ENCODE measurements around the gene NAA30. TPM values are rescaled to one million over a fixed set of nuclear protein-coding genes. Genes with fewer than 3 reads are reported as not detected.

NAA30 gene
- total RNA-seq, 4 donors from 2014 or later: 11.6 to 17.7 (median 16.7) TPM

DNA sequence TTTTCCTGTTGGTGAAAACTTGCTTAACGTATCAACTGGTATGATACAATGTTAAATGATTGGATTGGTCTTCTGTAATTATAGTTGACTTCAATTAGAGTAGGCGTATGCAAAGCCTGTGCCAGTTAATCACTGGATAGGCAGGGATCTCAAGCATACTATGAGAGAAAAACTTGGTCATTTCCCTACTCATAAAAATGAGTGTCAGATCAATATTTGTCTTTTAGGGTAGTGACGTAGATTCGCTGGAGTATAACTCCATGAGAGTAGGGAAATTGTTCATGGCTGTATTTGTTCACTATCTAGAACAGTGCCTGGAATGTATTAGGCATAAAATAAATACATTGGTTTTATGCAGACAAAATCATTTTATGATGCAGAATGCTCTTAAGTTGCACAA lies 28.6 kb downstream of the NAA30 start:
- Histone ChIP-seq H3K4me1 (no peaks in the 10 kb centered on the region), H3K36me3 (no peaks in the 10 kb centered on the region), H3K27me3 (no peaks in the 10 kb centered on the region), H3K27ac (no peak overlapping the region), H3K4me3 (no peak overlapping the region), H3K9me3 (no peaks in the 10 kb centered on the region)
- no peak for DNase-seq (ENCODE audit: low spot score in 2 of 2)
- TF ChIP-seq EP300 (IDR thresholded peaks at IDR 0.05) (no peak), POLR2A (IDR thresholded peaks at IDR 0.05) (no peak), POLR2AphosphoS5 (IDR thresholded peaks at IDR 0.05) (no peak)
- TF ChIP-seq, protein P1, sequence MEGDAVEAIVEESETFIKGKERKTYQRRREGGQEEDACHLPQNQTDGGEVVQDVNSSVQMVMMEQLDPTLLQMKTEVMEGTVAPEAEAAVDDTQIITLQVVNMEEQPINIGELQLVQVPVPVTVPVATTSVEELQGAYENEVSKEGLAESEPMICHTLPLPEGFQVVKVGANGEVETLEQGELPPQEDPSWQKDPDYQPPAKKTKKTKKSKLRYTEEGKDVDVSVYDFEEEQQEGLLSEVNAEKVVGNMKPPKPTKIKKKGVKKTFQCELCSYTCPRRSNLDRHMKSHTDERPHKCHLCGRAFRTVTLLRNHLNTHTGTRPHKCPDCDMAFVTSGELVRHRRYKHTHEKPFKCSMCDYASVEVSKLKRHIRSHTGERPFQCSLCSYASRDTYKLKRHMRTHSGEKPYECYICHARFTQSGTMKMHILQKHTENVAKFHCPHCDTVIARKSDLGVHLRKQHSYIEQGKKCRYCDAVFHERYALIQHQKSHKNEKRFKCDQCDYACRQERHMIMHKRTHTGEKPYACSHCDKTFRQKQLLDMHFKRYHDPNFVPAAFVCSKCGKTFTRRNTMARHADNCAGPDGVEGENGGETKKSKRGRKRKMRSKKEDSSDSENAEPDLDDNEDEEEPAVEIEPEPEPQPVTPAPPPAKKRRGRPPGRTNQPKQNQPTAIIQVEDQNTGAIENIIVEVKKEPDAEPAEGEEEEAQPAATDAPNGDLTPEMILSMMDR (IDR thresholded peaks at IDR 0.05): no peak
- 94% methylated on average over 4 of the region's 4 CpGs for WGBS

DNA sequence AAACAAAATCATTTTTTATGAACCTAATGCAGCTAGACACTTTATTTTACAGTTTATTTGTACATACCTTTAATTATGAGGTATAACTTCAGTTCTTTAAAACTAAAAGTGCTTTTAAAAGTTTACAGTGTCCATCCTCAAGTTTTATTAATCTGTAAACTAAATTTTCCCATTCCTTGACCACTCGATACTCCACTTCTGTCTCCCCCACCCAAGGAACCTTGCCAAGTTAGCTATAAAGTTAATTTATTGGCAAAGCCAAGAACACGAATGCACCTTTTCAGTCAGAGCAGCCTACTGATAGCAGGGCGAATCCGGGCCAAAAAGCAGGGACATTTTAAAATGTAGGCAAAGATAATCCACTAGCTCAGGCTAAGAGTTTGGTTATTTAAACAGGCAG lies 29.6 kb downstream of the NAA30 start:
- Histone ChIP-seq H3K27me3 (no peaks in the 10 kb centered on the region), H3K36me3 (no peaks in the 10 kb centered on the region), H3K4me1 (no peaks in the 10 kb centered on the region), H3K4me3 (no peak overlapping the region), H3K27ac (no peak overlapping the region), H3K9me3 (no peaks in the 10 kb centered on the region)
- no peak for TF ChIP-seq POLR2A (IDR thresholded peaks at IDR 0.05)
- TF ChIP-seq POLR2AphosphoS5 (IDR thresholded peaks at IDR 0.05): no peak
- no peak for TF ChIP-seq EP300 (IDR thresholded peaks at IDR 0.05)
- TF ChIP-seq, protein P1 (IDR thresholded peaks at IDR 0.05): no peak
- 52% methylated on average over 4 of the region's 4 CpGs for WGBS
- no peak for DNase-seq (ENCODE audit: low spot score in 2 of 2)

DNA sequence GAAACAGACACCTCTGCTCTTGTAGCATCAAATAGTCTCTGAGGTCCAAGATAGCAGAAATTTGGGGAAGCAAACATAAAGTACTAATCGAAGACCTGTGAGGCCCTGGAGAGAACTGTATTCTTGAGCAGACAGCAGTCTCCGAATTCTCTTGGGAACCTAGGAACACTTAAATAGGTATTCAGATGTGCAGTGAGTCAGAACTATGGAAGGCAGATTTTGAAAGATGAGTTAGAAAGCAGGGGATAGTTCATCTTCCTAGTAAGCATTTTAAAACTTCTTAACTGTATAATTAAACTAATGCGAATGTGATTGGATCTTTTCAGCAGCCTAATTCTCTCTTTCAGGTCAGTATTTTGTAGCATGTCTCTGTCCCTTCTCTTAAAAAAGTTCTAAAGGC lies 30.6 kb downstream of the NAA30 start:
- TF ChIP-seq EP300 (IDR thresholded peaks at IDR 0.05) (no peak), POLR2A (IDR thresholded peaks at IDR 0.05) (no peak), POLR2AphosphoS5 (IDR thresholded peaks at IDR 0.05) (no peak)
- TF ChIP-seq, protein P1 (IDR thresholded peaks at IDR 0.05): no peak
- WGBS: 85% methylated on average over 3 of the region's 3 CpGs

DNA sequence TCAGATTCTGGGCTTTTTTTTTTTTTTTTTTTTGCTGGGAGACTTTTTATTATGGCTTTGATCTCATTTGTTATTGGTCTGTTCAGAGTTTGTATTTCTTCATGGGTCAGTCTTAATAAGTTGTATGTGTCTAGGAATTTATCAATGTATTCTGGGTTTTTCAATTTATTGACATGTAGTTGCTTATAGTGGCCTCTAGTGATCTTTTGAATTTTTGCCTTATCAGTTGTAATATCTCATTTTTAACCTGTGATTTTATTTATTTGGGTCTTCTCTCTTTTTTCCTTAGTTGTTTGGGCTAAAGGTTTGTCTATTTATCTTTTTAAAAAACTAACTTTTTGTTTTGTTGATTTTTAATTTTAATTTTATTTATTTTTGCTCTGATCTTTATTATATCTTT lies 45.5 kb downstream of the NAA30 start:
- H3K27me3 ChIP-seq: no peaks in the 10 kb centered on the region
- TF ChIP-seq EP300 (IDR thresholded peaks at IDR 0.05) (no peak), POLR2A (IDR thresholded peaks at IDR 0.05) (no peak), POLR2AphosphoS5 (IDR thresholded peaks at IDR 0.05) (no peak)
- TF ChIP-seq, protein P1 (IDR thresholded peaks at IDR 0.05): no peak
- H3K4me1 ChIP-seq: no peaks in the 10 kb centered on the region
- DNase-seq (ENCODE audit: low spot score in 2 of 2): no peak
- H3K9me3 ChIP-seq: no peaks in the 10 kb centered on the region
- no peak overlapping the region for H3K27ac ChIP-seq
- no peak overlapping the region for H3K4me3 ChIP-seq
- H3K36me3 ChIP-seq: no peaks in the 10 kb centered on the region

More for the DNA sequence above, 30.6 kb downstream of the NAA30 start:
- DNase-seq (ENCODE audit: low spot score in 2 of 2): no peak
- Histone ChIP-seq H3K4me3 (no peak overlapping the region), H3K9me3 (no peaks in the 10 kb centered on the region), H3K4me1 (no peaks in the 10 kb centered on the region), H3K27ac (no peak overlapping the region), H3K36me3 (no peaks in the 10 kb centered on the region), H3K27me3 (no peaks in the 10 kb centered on the region)

DNA sequence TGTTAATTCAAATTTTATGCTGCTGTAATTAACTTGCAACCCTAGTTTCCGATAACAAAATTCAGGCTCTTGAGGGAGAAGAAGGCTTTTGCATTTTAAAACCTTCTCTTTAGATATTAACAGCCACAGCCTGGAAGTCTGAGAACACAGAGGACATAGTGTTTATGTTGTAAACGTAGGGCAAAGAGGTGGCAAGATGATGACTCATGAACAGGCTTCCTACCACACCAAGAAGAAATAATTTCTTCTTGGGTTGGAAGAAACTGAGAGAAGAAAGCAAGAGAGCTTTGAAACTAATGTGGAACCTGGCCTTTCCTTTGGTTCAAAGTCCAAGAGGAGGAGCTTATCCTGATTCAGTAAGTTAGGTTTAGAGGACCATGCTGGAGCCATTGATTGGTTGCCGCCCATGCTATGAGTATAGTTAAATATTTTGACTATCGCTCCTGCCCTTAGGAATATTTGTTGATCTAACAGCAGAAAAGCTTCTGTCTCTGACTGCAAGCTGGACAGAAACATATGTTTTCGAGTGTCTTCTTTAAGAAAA lies 71.5 kb downstream of the NAA30 start:
- Histone ChIP-seq H3K4me3 (no peak overlapping the region), H3K9me3 (no peaks in the 10 kb centered on the region), H3K4me1 (no peaks in the 10 kb centered on the region), H3K27me3 (no peaks in the 10 kb centered on the region), H3K27ac (no peak overlapping the region), H3K36me3 (no peaks in the 10 kb centered on the region)
- TF ChIP-seq POLR2A (IDR thresholded peaks at IDR 0.05) (no peak), EP300 (IDR thresholded peaks at IDR 0.05) (no peak), POLR2AphosphoS5 (IDR thresholded peaks at IDR 0.05) (no peak)
- TF ChIP-seq, protein P1 (IDR thresholded peaks at IDR 0.05): no peak
- DNase-seq (ENCODE audit: low spot score in 2 of 2): no peak
- WGBS: 83% methylated on average over 5 of the region's 5 CpGs

Data from suprapubic skin (tissue), 4 donors.